Hepatocyte (in vitro differentiated cells): Measurements from ENCODE around the gene EPS8L1. TPM values are rescaled to one million over a fixed set of nuclear protein-coding genes. Genes with fewer than 3 reads are reported as not detected.

Experiments
- DNase-seq: peaks from one replicate; pipeline ENCODE4 v3.0.0-alpha.2; 2016; ENCODE audit warnings: low spot score
- H2AFZ ChIP-seq: fragments of 200-600 bp; sonication (generic); 2 replicates; pipeline ENCODE4 v1.6.0; 2016; ENCODE audit warnings: antibody characterized with exemption, mild to moderate bottlenecking
- H3K27ac ChIP-seq: fragments of 200-600 bp; sonication (generic); 2 replicates; pipeline ENCODE4 v1.5.1; 2016; ENCODE audit warnings: mild to moderate bottlenecking
- H3K27me3 ChIP-seq: fragments of 200-600 bp; sonication (generic); 2 replicates; pipeline ENCODE4 v1.6.1; 2016
- H3K36me3 ChIP-seq: fragments of 200-600 bp; sonication (generic); replicated peaks from 2 replicates; pipeline ENCODE4 v1.5.1; 2016; ENCODE audit warnings: low read depth; ENCODE audit not compliant: insufficient read depth
- H3K4me1 ChIP-seq: fragments of 200-600 bp; sonication (generic); 2 replicates; pipeline ENCODE4 v1.5.1; 2016; ENCODE audit warnings: mild to moderate bottlenecking, moderate library complexity; ENCODE audit not compliant: insufficient read depth
- H3K4me2 ChIP-seq: fragments of 200-600 bp; sonication (generic); 2 replicates; pipeline ENCODE4 v1.6.0; 2016
- H3K4me3 ChIP-seq: fragments of 200-600 bp; sonication (generic); 2 replicates; pipeline ENCODE4 v1.5.1; 2016; ENCODE audit warnings: mild to moderate bottlenecking
- H3K79me2 ChIP-seq: fragments of 200-600 bp; sonication (generic); 2 replicates; pipeline ENCODE4 v1.6.0; 2017; ENCODE audit warnings: mild to moderate bottlenecking
- H3K9me2 ChIP-seq: fragments of 200-600 bp; sonication (generic); replicated peaks from 2 replicates; pipeline ENCODE4 v1.6.0; 2017; ENCODE audit warnings: mild to moderate bottlenecking; ENCODE audit not compliant: insufficient read depth
- H3K9me3 ChIP-seq: fragments of 200-600 bp; sonication (generic); 2 replicates; pipeline ENCODE4 v1.5.1; 2016; ENCODE audit warnings: low read depth, mild to moderate bottlenecking
- H4K20me1 ChIP-seq: fragments of 200-600 bp; sonication (generic); 2 replicates; pipeline ENCODE4 v1.6.0; 2016; ENCODE audit warnings: mild to moderate bottlenecking; ENCODE audit not compliant: insufficient read depth, poor library complexity, severe bottlenecking
- CTCF ChIP-seq: fragments of 200-600 bp; sonication (generic); IDR thresholded peaks from 2 replicates; pipeline ENCODE4 v1.5.1; 2016; ENCODE audit warnings: antibody characterized with exemption, mild to moderate bottlenecking; ENCODE audit not compliant: poor library complexity
- EZH2 ChIP-seq: fragments of 200-600 bp; sonication (generic); IDR thresholded peaks from 2 replicates; pipeline ENCODE4 v1.6.1; 2016; ENCODE audit warnings: antibody characterized with exemption, mild to moderate bottlenecking, borderline replicate concordance
- EZH2phosphoT487 ChIP-seq: fragments of 200-600 bp; sonication (generic); IDR thresholded peaks from one replicate; pipeline ENCODE4 v1.6.1; 2018; ENCODE audit warnings: antibody characterized with exemption, mild to moderate bottlenecking, low read depth, moderate library complexity; ENCODE audit not compliant: unreplicated experiment, severe bottlenecking
- WGBS: methylation state at CpG from one replicate; pipeline ENCODE4 v1.1.6; 2016; ENCODE audit warnings: low lambda C conversion rate; ENCODE audit errors: missing lambda C conversion rate; 5-methylcytosine and 5-hydroxymethylcytosine counted together
- polyA plus RNA-seq: library from polyadenylated mRNA; unstranded; fragments of >200 nt; fragmentation: Nextera tagmentation; extraction: Ambion mirVana; gene quantifications from 2 replicates; pipeline ENCODE4 v1.2.1, GENCODE V29; 2016
- total RNA-seq: library from RNA; depleted of rRNA; stranded (reverse); fragments of >200 nt; gene quantifications from 2 replicates; pipeline ENCODE4 v1.2.3, GENCODE V29; 2014

EPS8L1 gene
- total and polyA plus RNA-seq, 2 experiments from 2014 or later: 20.5 to 33.8 TPM

GRCh38 chr19:55067869-55068268 is 7.8 kb upstream of the EPS8L1 start:
- peaks cover 9% of the 10 kb centered on the region for H3K27me3 ChIP-seq
- no peaks in the 10 kb centered on the region for H4K20me1 ChIP-seq

DNA sequence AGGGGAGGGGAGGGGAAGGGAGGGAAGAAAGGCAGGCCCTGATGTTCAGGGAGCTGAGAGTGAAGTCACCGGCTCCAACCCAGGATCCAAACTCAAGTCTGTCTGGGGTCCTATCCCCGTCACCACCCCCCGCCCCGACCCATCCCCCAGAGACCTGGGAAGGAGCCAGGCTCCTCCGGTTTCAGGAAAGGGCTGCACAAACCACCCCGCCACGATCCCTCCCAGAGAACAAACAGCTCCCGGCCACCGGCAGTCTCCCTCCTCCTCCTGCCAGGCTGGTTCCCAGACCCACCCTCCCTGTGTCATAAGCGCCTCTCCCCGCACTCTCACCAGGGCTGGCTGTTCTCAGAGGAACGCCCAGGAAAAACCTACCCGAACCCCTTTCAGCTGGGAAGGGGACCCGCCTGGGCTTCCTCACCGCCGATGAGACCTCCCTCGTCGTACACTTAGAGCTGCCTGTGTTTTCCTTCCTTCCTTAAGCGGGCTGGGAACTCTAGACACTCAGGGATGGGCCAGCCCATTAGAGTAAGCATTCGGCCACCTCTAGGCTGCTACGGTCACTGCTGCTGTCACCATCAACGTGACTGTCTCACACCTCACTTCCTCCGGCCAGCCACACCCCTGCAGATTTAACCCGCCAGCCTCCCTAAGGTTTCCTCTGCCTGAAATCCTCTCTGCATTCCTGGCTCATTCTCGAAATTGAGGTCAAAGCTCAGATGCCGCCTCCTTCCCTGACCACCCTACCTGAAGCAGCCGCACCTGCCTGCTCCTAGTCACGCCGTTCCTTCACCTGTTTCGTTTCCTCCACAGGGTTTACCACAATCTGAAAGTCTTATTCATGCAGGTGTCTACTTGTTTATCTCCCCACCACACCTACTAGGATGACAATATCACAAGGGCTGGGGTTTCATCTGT is 6.5 kb upstream of the EPS8L1 start:
- Histone ChIP-seq H3K9me3 (no peaks in the 10 kb centered on the region), H2AFZ (no peak overlapping the region), H3K79me2 (no peaks in the 10 kb centered on the region), H3K27ac (peak overlapping the region; percentile 96), H3K9me2 (no peaks in the 10 kb centered on the region), H3K4me3 (peak overlapping the region; percentile 2), H3K36me3 (no peaks in the 10 kb centered on the region), H3K4me1 (peaks cover 4% of the 10 kb centered on the region), H4K20me1 (no peaks in the 10 kb centered on the region), H3K27me3 (peaks cover 9% of the 10 kb centered on the region), H3K4me2 (peak overlapping the region; percentile 75)
- DNase-seq: peak; percentile 82
- 4% methylated on average over 21 of the region's 30 CpGs for WGBS
- TF ChIP-seq CTCF: no peak
- TF ChIP-seq EZH2phosphoT487: no peak
- no peak for TF ChIP-seq EZH2

More at GRCh38 chr19:55067869-55068268, 7.8 kb upstream of the EPS8L1 start:
- Histone ChIP-seq H3K9me3 (no peaks in the 10 kb centered on the region), H3K27ac (no peak overlapping the region), H3K79me2 (no peaks in the 10 kb centered on the region), H3K4me2 (no peak overlapping the region), H3K4me1 (peaks cover 4% of the 10 kb centered on the region), H3K36me3 (no peaks in the 10 kb centered on the region), H3K9me2 (no peaks in the 10 kb centered on the region), H2AFZ (no peak overlapping the region), H3K4me3 (no peak overlapping the region)
- no peak for DNase-seq
- no peak for TF ChIP-seq EZH2phosphoT487
- TF ChIP-seq CTCF: no peak
- TF ChIP-seq EZH2: no peak
- WGBS: 71% methylated on average over 2 of the region's 3 CpGs

- DNase-seq: no peak
- H3K4me2 ChIP-seq: peak overlapping the region; percentile 75
- peaks cover 4% of the 10 kb centered on the region for H3K4me1 ChIP-seq
- H3K9me3 ChIP-seq: no peaks in the 10 kb centered on the region
- peak overlapping the region; percentile 2 for H3K4me3 ChIP-seq
- TF ChIP-seq EZH2 (no peak), CTCF (no peak), EZH2phosphoT487 (no peak)
- H3K36me3 ChIP-seq: no peaks in the 10 kb centered on the region
- H2AFZ ChIP-seq: no peak overlapping the region
- H3K79me2 ChIP-seq: no peaks in the 10 kb centered on the region
- peaks cover 9% of the 10 kb centered on the region for H3K27me3 ChIP-seq
- peak overlapping the region; percentile 96 for H3K27ac ChIP-seq
- WGBS: 89% methylated on average over 2 of the region's 2 CpGs
- H4K20me1 ChIP-seq: no peaks in the 10 kb centered on the region
- no peaks in the 10 kb centered on the region for H3K9me2 ChIP-seq
Measured at GRCh38 chr19:55069865-55070197, 5.8 kb upstream of the EPS8L1 start.
